ENCODE measurements around the gene RABAC1. TPM values are rescaled to one million over a fixed set of nuclear protein-coding genes. Genes with fewer than 3 reads are reported as not detected.
"Not testable (repeated sequence)": the region's sequence is repeated elsewhere in the genome, so short reads cannot be mapped to it uniquely, and the experiment has no call there.

Gene RABAC1
- total RNA-seq, 1 donor from 2014 or later, result 132 TPM

DNA sequence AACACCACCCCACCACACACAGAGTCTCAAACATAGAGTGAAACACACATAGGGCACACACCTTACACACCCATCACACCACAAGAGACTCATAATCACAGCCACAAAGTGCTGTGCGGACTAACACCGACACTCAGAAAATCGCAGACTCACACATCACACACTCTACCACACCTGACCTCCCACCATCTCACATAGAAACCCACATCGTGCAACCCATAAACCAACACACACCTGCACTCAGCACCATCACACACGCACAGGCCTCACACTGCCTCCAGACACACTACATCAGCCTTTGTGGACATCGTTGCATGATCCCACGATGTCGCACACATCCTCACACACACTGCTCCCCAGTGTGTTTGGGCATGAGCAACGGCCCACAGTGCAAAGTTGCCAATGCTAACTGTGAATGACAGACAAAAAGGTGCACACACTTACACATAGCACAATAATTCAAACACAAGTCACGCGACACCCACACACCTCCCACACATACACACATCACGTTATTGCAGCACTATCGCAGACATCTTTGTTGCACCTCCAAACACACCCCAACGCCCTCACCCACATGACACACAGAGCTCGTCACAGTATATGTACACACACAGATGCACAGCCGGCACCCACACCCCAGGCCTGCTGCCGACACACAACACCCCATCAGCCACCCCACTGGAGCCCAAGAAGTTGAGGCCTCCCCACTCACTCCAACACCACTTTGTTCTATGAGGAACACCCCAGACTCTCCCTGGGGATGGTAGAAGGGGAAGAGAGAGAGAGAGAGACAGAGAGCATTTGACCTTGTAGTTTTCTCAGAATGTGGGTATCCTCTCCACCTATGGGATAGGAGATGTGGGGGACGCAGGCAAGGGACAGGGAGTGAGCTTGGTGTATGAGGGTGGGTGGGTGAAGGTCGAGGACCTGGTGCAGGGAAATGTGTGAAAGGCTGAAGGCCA is 36.2 kb upstream of the RABAC1 start:
- ATAC-seq, result no peak
- Histone ChIP-seq H3K27ac (no peak overlapping the region), H3K36me3 (no peaks in the 10 kb centered on the region), H3K4me3 (no peak overlapping the region), H3K4me1 (peaks cover 12% of the 10 kb centered on the region), H3K9me3 (no peaks in the 10 kb centered on the region), H3K27me3 (ENCODE audit: low read depth) (peaks cover 76% of the 10 kb centered on the region)
- TF ChIP-seq CTCF (IDR thresholded peaks at IDR 0.05), result no peak
- DNase-seq, result no peak
- intact Hi-C loops (cut with DNase I), result no loop called here

- TF ChIP-seq CTCF (IDR thresholded peaks at IDR 0.05), result no peak
- Histone ChIP-seq H3K9me3 (no peaks in the 10 kb centered on the region), H3K27ac (no peak overlapping the region), H3K4me1 (peaks cover 12% of the 10 kb centered on the region), H3K27me3 (ENCODE audit: low read depth) (peaks cover 68% of the 10 kb centered on the region), H3K36me3 (no peaks in the 10 kb centered on the region), H3K4me3 (peak overlapping the region; percentile 53)
- intact Hi-C loops (cut with DNase I), result no loop called here
- no peak for ATAC-seq
- DNase-seq, result no peak
Observed at GRCh38 chr19:41994521-41994971, 35.4 kb upstream of the RABAC1 start.

GRCh38 chr19:41993612-41994483 is 34.7 kb upstream of the RABAC1 start, which contains the start of gene ATP1A3:
TSS of gene ATP1A3 (minus strand) at chr19:41994230. CDS start at chr19:41994076, 154 bp downstream.
- Histone ChIP-seq H3K27me3 (ENCODE audit: low read depth) (peaks cover 66% of the 10 kb centered on the region), H3K4me3 (peak within 1 kb of the TSS; percentile 53), H3K9me3 (no peaks in the 10 kb centered on the region), H3K4me1 (peaks cover 12% of the 10 kb centered on the region), H3K36me3 (no peaks in the 10 kb centered on the region), H3K27ac (no peak within 1 kb of the TSS)
- TF ChIP-seq CTCF (IDR thresholded peaks at IDR 0.05), result no peak
- peak; percentile 74 for ATAC-seq
- DNase-seq, result no peak
- intact Hi-C loops (cut with DNase I), result no loop called here

- H3K9me3 ChIP-seq; DNase-seq; H3K4me3 ChIP-seq; ATAC-seq; intact Hi-C loops (cut with DNase I); H3K27ac ChIP-seq; H3K36me3 ChIP-seq; H3K4me1 ChIP-seq: not testable (repeated sequence)
- peaks cover 50% of the 10 kb centered on the region for H3K27me3 ChIP-seq (ENCODE audit: low read depth)
Observed at GRCh38 chr19:41991925-41992569, 32.9 kb upstream of the RABAC1 start.

DNA sequence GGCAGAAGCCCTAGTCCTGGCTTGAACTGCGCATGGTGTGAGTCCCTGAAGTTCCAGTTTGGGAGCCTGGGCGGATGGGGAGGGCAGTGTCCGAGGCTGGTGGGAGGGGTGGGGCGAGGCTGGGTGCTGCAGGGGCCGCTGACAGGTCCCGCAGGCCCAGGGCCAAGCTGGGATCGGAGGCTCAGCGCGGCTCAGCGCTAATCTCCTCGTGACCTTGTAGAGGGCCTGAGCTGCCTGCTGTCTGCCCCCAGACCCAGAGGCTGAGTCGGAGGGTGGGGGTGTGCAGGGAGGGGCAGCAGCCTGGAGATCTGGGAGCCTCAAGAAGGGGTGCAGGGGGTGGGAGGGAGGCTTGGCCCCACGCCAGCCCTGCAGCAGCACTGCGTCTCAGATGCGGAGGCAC is 31.9 kb upstream of the RABAC1 start:
- peaks cover 40% of the 10 kb centered on the region for H3K27me3 ChIP-seq (ENCODE audit: low read depth)
- H3K4me1 ChIP-seq, result peaks cover 8% of the 10 kb centered on the region
- no peaks in the 10 kb centered on the region for H3K9me3 ChIP-seq
- DNase-seq (no peak), ATAC-seq (no peak)
- H3K27ac ChIP-seq, result no peak overlapping the region
- no peaks in the 10 kb centered on the region for H3K36me3 ChIP-seq
- no peak overlapping the region for H3K4me3 ChIP-seq
- no peak for TF ChIP-seq CTCF (IDR thresholded peaks at IDR 0.05)
- intact Hi-C loops (cut with DNase I), result no loop called here

Measured in lower lobe of right lung (tissue), 2 donors.